HCT116 (cell line): Measurements from ENCODE around the gene IST1. TPM values are rescaled to one million over a fixed set of nuclear protein-coding genes. Genes with fewer than 3 reads are reported as not detected.

Source experiments
- ATAC-seq: fragments of 200-7000 bp; cut with Tn5 transposase; 2 replicates; pipeline ENCODE4 v1.9.1; 2020; ENCODE audit warnings: mild to moderate bottlenecking, moderate library complexity
- BruUV-seq: library from RNA; stranded (reverse); fragments of 400-500 nt; replicated peaks from 2 replicates; lab custom pipeline; 2021; lab: Mats Ljungman, UMichigan
- CTCF ChIA-PET: fragments of 300-600 bp; sonication (Branson Sonifier 250); formaldehyde crosslinking; loops from one replicate; lab custom pipeline; 2021; ENCODE audit warnings: antibody characterized with exemption; lab: Charles Lee
- POLR2A ChIA-PET: fragments of 300-600, 350-600 bp; sonication (Branson Sonifier 250); formaldehyde crosslinking; loops from one replicate; lab custom pipeline; 2021; ENCODE audit warnings: antibody characterized with exemption; lab: Charles Lee
- RAD21 ChIA-PET, 2 experiments: fragments of 300-600 bp; sonication (Branson Sonifier 250); formaldehyde crosslinking; loops; one replicate each; lab custom pipeline; 2023; ENCODE audit warnings: low total read pairs in 2 of 2; ENCODE audit not compliant: uncharacterized antibody in 2 of 2, unreplicated experiment in 2 of 2, low non-redundant PET in 1 of 2; lab: Charles Lee
- DNase-seq: peaks from one replicate; pipeline ENCODE4 v3.0.0-alpha.2; 2010; ENCODE audit warnings: low read depth, low spot score
- H2AFZ ChIP-seq: fragments of 200-600 bp; shearing (Covaris generic), sonication (generic); 2 replicates; pipeline ENCODE4 v1.6.1; 2017; ENCODE audit warnings: low read depth, mixed run types, mixed read lengths, antibody characterized with exemption, low read length; ENCODE audit not compliant: poor library complexity, severe bottlenecking
- H3K27ac ChIP-seq: 2 replicates; pipeline ENCODE4 v1.5.1; 2012; ENCODE audit warnings: low read depth, low read length
- H3K27me3 ChIP-seq: fragments of 200-600 bp; sonication (generic); 2 replicates; pipeline ENCODE4 v1.6.1; 2016; ENCODE audit warnings: mixed run types, low read length, mixed read lengths; ENCODE audit not compliant: insufficient read depth
- H3K36me3 ChIP-seq, 2 experiments: fragments of 200-500 bp in 1 of 2; fragments of 200-600 bp in 1 of 2; sonication (Bioruptor generic) in 1 of 2; sonication (generic) in 1 of 2; 2 replicates each; pipeline versions ENCODE4 v1.5.1 to v1.6.1; 2014 to 2016; ENCODE audit warnings: low read length in 2 of 2, inconsistent platforms in 1 of 2, mixed read lengths in 1 of 2, mixed run types in 1 of 2; ENCODE audit not compliant: insufficient read depth in 2 of 2, control insufficient read depth in 1 of 2
- H3K4me1 ChIP-seq, 2 experiments: fragments of 200-600 bp in 1 of 2; sonication (generic) in 1 of 2; 2 replicates each; pipeline versions ENCODE4 v1.5.1 to v1.6.1; 2012 to 2017; ENCODE audit warnings: low read length in 2 of 2, inconsistent platforms in 1 of 2, mild to moderate bottlenecking in 1 of 2, mixed read lengths in 1 of 2, mixed run types in 1 of 2, moderate library complexity in 1 of 2; ENCODE audit not compliant: insufficient read depth in 2 of 2, control insufficient read depth in 1 of 2
- H3K4me2 ChIP-seq: fragments of 200-600 bp; sonication (generic); 2 replicates; pipeline ENCODE4 v1.6.1; 2017; ENCODE audit warnings: mixed run types, low read length, mixed read lengths
- H3K4me3 ChIP-seq, 2 experiments: fragments of 200-600 bp in 1 of 2; sonication (generic) in 1 of 2; replicated peaks in 1 of 2; 2 replicates each; pipeline ENCODE4 v1.5.1; 2011 to 2016; ENCODE audit warnings: low read length in 2 of 2, control low read depth in 1 of 2, low read depth in 1 of 2, mild to moderate bottlenecking in 1 of 2, mixed read lengths in 1 of 2, mixed run types in 1 of 2
- H3K79me2 ChIP-seq: fragments of 200-600 bp; sonication (generic); 2 replicates; pipeline ENCODE4 v1.6.1; 2017; ENCODE audit warnings: mild to moderate bottlenecking, mixed run types, low read length, moderate library complexity, mixed read lengths; ENCODE audit not compliant: insufficient read depth
- H3K9ac ChIP-seq: fragments of 200-600 bp; sonication (generic); 2 replicates; pipeline ENCODE4 v1.6.1; 2016; ENCODE audit warnings: low read length, mixed read lengths
- H3K9me2 ChIP-seq: fragments of 200-600 bp; sonication (generic), shearing (Covaris generic); 2 replicates; pipeline ENCODE4 v1.6.1; 2017; ENCODE audit warnings: mixed run types, mild to moderate bottlenecking, moderate library complexity; ENCODE audit not compliant: insufficient read depth
- H3K9me3 ChIP-seq, 2 experiments: fragments of 200-500 bp in 1 of 2; fragments of 200-600 bp in 1 of 2; sonication (Bioruptor generic) in 1 of 2; sonication (generic) in 1 of 2; 2 replicates each; pipeline ENCODE4 v1.6.1; 2014 to 2017; ENCODE audit warnings: low read length in 2 of 2, mixed read lengths in 2 of 2, inconsistent platforms in 1 of 2, low read depth in 1 of 2, mild to moderate bottlenecking in 1 of 2, mixed run types in 1 of 2, moderate library complexity in 1 of 2; ENCODE audit not compliant: control insufficient read depth in 1 of 2, insufficient read depth in 1 of 2
- H4K20me1 ChIP-seq: fragments of 200-600 bp; sonication (generic), shearing (Covaris generic); 2 replicates; pipeline ENCODE4 v1.6.1; 2017; ENCODE audit warnings: mixed run types, mild to moderate bottlenecking, moderate library complexity; ENCODE audit not compliant: insufficient read depth
- EGR1 ChIP-seq: IDR thresholded peaks from 2 replicates; pipeline ENCODE4 v1.6.1; 2012; ENCODE audit warnings: low read depth
- EZH2 ChIP-seq: fragments of 200-600 bp; sonication (generic); IDR thresholded peaks from 2 replicates; pipeline ENCODE4 v1.6.1; 2017; ENCODE audit warnings: antibody characterized with exemption, mixed run types
- POLR2AphosphoS5 ChIP-seq: IDR thresholded peaks from 2 replicates; pipeline ENCODE4 v1.6.1; 2011; ENCODE audit warnings: mild to moderate bottlenecking, low read depth, low read length, moderate library complexity
- SRF ChIP-seq: IDR thresholded peaks from 2 replicates; pipeline ENCODE4 v1.6.1; 2012; ENCODE audit warnings: low read depth
- intact Hi-C: fragments of 100-400 bp; cut with micrococcal nuclease; formaldehyde crosslinking; loops from 2 replicates; pipeline ENCODE4 v1.10.0; 2022
- total RNA-seq: library from RNA; stranded (reverse); gene quantifications from one replicate; pipeline ENCODE4 v1.2.1, GENCODE V29; 2021; ENCODE audit not compliant: unreplicated experiment
- TF ChIP-seq, protein P1 (sequence below): IDR thresholded peaks from 2 replicates; pipeline ENCODE4 v1.6.1; 2012; ENCODE audit warnings: low read depth

IST1 gene
- total RNA-seq, 1 experiment from 2014 or later, result 191 TPM

GRCh38 chr16:71933913-71934695 lies 38.8 kb downstream of the IST1 start:
- H3K79me2 ChIP-seq, result peaks cover 20% of the 10 kb centered on the region
- ChIA-PET CTCF (no interaction called here), RAD21 (no interaction called here), POLR2A (no interaction called here)
- peaks cover 4 to 15% of the 10 kb centered on the region in 2 experiments for H3K36me3 ChIP-seq
- H3K4me2 ChIP-seq, result no peak overlapping the region
- no peak overlapping the region for H3K27ac ChIP-seq
- intact Hi-C loops, result no loop called here
- no peak for DNase-seq
- TF ChIP-seq POLR2AphosphoS5 (0 out of 2 replicates have a peak, but pooled peaks have one; percentile 15), EGR1 (no peak), EZH2 (no peak), SRF (no peak)
- TF ChIP-seq, protein P1, sequence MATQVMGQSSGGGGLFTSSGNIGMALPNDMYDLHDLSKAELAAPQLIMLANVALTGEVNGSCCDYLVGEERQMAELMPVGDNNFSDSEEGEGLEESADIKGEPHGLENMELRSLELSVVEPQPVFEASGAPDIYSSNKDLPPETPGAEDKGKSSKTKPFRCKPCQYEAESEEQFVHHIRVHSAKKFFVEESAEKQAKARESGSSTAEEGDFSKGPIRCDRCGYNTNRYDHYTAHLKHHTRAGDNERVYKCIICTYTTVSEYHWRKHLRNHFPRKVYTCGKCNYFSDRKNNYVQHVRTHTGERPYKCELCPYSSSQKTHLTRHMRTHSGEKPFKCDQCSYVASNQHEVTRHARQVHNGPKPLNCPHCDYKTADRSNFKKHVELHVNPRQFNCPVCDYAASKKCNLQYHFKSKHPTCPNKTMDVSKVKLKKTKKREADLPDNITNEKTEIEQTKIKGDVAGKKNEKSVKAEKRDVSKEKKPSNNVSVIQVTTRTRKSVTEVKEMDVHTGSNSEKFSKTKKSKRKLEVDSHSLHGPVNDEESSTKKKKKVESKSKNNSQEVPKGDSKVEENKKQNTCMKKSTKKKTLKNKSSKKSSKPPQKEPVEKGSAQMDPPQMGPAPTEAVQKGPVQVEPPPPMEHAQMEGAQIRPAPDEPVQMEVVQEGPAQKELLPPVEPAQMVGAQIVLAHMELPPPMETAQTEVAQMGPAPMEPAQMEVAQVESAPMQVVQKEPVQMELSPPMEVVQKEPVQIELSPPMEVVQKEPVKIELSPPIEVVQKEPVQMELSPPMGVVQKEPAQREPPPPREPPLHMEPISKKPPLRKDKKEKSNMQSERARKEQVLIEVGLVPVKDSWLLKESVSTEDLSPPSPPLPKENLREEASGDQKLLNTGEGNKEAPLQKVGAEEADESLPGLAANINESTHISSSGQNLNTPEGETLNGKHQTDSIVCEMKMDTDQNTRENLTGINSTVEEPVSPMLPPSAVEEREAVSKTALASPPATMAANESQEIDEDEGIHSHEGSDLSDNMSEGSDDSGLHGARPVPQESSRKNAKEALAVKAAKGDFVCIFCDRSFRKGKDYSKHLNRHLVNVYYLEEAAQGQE, result no peak
- no peak overlapping the region for H2AFZ ChIP-seq
- peaks cover 7% of the 10 kb centered on the region; the same call in 1 of the 2 replicates for H4K20me1 ChIP-seq
- no peaks in the 10 kb centered on the region for H3K9me3 ChIP-seq
- H3K27me3 ChIP-seq, result no peaks in the 10 kb centered on the region
- H3K4me1 ChIP-seq, result peaks cover 0 to 3% of the 10 kb centered on the region in 2 experiments; a peak in 1 of 4 replicates
- no TSS peak for BruUV-seq
- H3K9ac ChIP-seq, result no peak overlapping the region
- ATAC-seq, result peak; percentile 46; the same call in 1 of the 2 replicates
- H3K4me3 ChIP-seq, result no peak overlapping the region
- H3K9me2 ChIP-seq, result no peaks in the 10 kb centered on the region
